ENCODE results near the gene ADGRD1.

ADGRD1 gene

DNA sequence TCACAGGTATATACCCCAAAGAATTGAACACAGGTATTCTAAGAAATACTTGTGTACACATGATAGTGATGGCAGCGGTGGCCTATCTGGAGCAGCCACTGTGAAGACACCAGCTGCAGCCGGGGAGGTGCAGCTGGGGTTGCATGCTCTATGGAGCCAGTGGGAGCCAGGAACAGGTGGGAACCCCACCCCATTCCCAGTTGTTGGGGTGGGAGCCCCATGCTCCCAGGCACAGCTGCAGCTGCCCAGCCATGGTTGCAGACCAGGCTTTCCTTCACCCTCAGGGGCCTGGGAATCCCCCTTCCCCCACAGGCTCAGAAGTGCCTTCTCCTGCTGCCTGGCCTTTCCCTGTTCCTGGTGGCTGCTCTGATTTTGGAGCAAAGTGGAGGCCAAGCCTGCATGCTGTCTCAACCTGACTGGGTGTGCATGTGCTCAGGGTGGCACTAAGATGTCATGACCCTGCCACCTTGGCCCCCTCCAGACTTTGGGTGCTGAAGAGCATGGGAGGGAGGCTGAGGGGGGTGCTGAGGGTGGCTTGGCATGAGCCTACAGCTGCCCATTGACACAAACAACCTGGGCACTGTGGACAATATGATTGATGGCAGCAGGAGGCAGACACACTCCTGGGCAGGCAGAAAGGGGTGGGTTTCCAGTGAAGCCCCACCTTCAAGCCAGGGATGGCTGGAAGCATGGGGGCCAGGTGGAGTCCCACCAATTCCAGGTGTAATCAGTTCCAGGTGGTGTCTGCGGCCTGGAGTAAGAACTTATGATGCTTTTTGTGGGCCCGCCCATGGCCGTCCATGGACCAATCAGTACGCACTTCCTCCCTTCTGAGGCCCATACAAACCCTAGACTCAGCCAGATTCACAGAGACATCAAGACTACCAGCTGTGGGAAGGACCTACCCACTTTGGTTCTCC lies 234.7 kb downstream of the ADGRD1 start:
- DNase-seq, result no peak

- no peak for DNase-seq
Measured at GRCh38 chr12:131189781-131190180, 236.1 kb downstream of the ADGRD1 start.

DNA sequence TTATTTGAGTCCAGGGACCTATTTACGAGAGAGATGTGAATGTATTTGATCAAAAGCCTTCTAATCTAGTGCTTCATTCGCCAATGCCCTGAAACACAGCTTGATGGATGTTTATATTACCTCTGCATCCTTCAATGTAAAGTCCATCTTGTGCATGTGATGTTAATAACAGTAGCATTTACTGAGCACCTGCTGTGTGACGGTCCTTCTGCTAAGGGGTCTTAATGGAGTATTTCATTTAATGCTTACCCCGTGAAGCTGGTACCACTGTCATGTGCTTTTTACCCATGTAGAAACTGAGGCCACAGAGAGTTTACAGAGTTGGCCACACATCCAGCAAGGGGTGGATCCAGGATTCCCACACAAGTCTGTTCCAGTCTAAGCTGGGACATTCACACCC lies 237.3 kb downstream of the ADGRD1 start:
- no peak for DNase-seq

Measured in NCI-H187 treated with DMSO at 0.1 percent for 48 hours (cell line).